Osteoblast (primary cell): ENCODE results near the gene TGFBRAP1. TPM values are rescaled to one million over a fixed set of nuclear protein-coding genes. Genes with fewer than 3 reads are reported as not detected.

ENCODE experiments used
- DNase-seq: peaks from one replicate; pipeline ENCODE4 v3.0.0; 2011; ENCODE audit warnings: low spot score, mixed read lengths; ENCODE audit not compliant: insufficient read length; ENCODE audit errors: missing footprints
- H2AFZ ChIP-seq: 2 replicates; pipeline ENCODE4 v1.6.0; 2011; ENCODE audit warnings: mild to moderate bottlenecking, low read length
- H3K27ac ChIP-seq: 2 replicates; pipeline ENCODE4 v1.5.1; 2011; ENCODE audit warnings: mild to moderate bottlenecking, low read depth, low read length, moderate library complexity
- H3K27me3 ChIP-seq: 2 replicates; pipeline ENCODE4 v1.6.0; 2012; ENCODE audit warnings: mild to moderate bottlenecking, control low read depth, inconsistent platforms, low read length, moderate library complexity; ENCODE audit not compliant: insufficient read depth
- H3K36me3 ChIP-seq: 2 replicates; pipeline ENCODE4 v1.5.1; 2011; ENCODE audit warnings: mild to moderate bottlenecking, low read length, control low read depth, moderate library complexity; ENCODE audit not compliant: insufficient read depth
- H3K4me1 ChIP-seq: 2 replicates; pipeline ENCODE4 v1.5.1; 2011; ENCODE audit warnings: mild to moderate bottlenecking, low read length, control low read depth, moderate library complexity; ENCODE audit not compliant: insufficient read depth
- H3K4me2 ChIP-seq: 2 replicates; pipeline ENCODE4 v1.6.0; 2011; ENCODE audit warnings: mild to moderate bottlenecking, low read length; ENCODE audit not compliant: insufficient read depth
- H3K4me3 ChIP-seq: fragments of 200-600 bp; sonication (generic); 3 replicates; pipeline ENCODE4 v1.5.1; 2012; ENCODE audit warnings: mild to moderate bottlenecking, low read length, inconsistent platforms; ENCODE audit not compliant: insufficient read depth
- H3K79me2 ChIP-seq: 2 replicates; pipeline ENCODE4 v1.6.0; 2012; ENCODE audit warnings: mild to moderate bottlenecking, low read length, control low read depth, inconsistent platforms; ENCODE audit not compliant: insufficient read depth
- H3K9me3 ChIP-seq: 2 replicates; pipeline ENCODE4 v1.5.1; 2011; ENCODE audit warnings: low read depth, low read length, control low read depth
- H4K20me1 ChIP-seq: 2 replicates; pipeline ENCODE4 v1.6.0; 2012; ENCODE audit warnings: mild to moderate bottlenecking, low read length, control low read depth; ENCODE audit not compliant: insufficient read depth
- CTCF ChIP-seq: IDR thresholded peaks from 2 replicates; pipeline ENCODE4 v1.5.1; 2011; ENCODE audit warnings: mild to moderate bottlenecking, low read depth, low read length, moderate library complexity; ENCODE audit errors: extremely low read depth
- total RNA-seq: library from RNA; depleted of rRNA; stranded (reverse); fragments of >200 nt; gene quantifications from 2 replicates; pipeline ENCODE4 v1.2.3, GENCODE V29; 2012

The TGFBRAP1 gene
- total RNA-seq, 1 donor, result 32.6 TPM

- H3K27ac ChIP-seq, result peak overlapping the region; percentile 70
- DNase-seq, result no peak
- no peak overlapping the region for H2AFZ ChIP-seq
- no peaks in the 10 kb centered on the region for H3K27me3 ChIP-seq
- peaks cover 78% of the 10 kb centered on the region for H4K20me1 ChIP-seq
- peaks cover 84% of the 10 kb centered on the region for H3K4me1 ChIP-seq
- peak; percentile 67 for TF ChIP-seq CTCF
- no peaks in the 10 kb centered on the region for H3K9me3 ChIP-seq
- no peak overlapping the region for H3K4me2 ChIP-seq
- peaks cover 100% of the 10 kb centered on the region for H3K36me3 ChIP-seq
- peaks cover 84% of the 10 kb centered on the region for H3K79me2 ChIP-seq
- H3K4me3 ChIP-seq, result no peak overlapping the region
These were observed 40.5 kb upstream of the TGFBRAP1 start for GRCh38 chr2:105369777-105370690.

GRCh38 chr2:105368759-105369408, 39.3 kb upstream of the TGFBRAP1 start:
- no peak for DNase-seq
- H3K27ac ChIP-seq, result peak overlapping the region; percentile 70
- H3K9me3 ChIP-seq, result no peaks in the 10 kb centered on the region
- H3K36me3 ChIP-seq, result peaks cover 100% of the 10 kb centered on the region
- H3K27me3 ChIP-seq, result no peaks in the 10 kb centered on the region
- no peak for TF ChIP-seq CTCF
- H3K79me2 ChIP-seq, result peaks cover 81% of the 10 kb centered on the region
- H3K4me2 ChIP-seq, result no peak overlapping the region
- H2AFZ ChIP-seq, result no peak overlapping the region
- H3K4me1 ChIP-seq, result peaks cover 82% of the 10 kb centered on the region
- peaks cover 78% of the 10 kb centered on the region for H4K20me1 ChIP-seq
- H3K4me3 ChIP-seq, result no peak overlapping the region

GRCh38 chr2:105365206-105365605, 35.7 kb upstream of the TGFBRAP1 start:
- Histone ChIP-seq H3K4me3 (no peak overlapping the region), H3K4me1 (peaks cover 58% of the 10 kb centered on the region), H4K20me1 (peaks cover 69% of the 10 kb centered on the region), H3K79me2 (peaks cover 62% of the 10 kb centered on the region), H3K27me3 (no peaks in the 10 kb centered on the region), H3K27ac (no peak overlapping the region), H3K9me3 (no peaks in the 10 kb centered on the region), H2AFZ (no peak overlapping the region), H3K4me2 (no peak overlapping the region), H3K36me3 (peaks cover 100% of the 10 kb centered on the region)
- TF ChIP-seq CTCF, result no peak
- DNase-seq, result no peak
